OCI-LY7 (cell line): ENCODE results near the gene EIF3D.

ENCODE experiments used
- EZH2phosphoT487 ChIP-seq: fragments of 200-600 bp; sonication (generic); IDR thresholded peaks from 2 replicates; pipeline ENCODE4 v1.6.1; 2018; ENCODE audit warnings: low read depth, borderline replicate concordance, mild to moderate bottlenecking, mixed run types, antibody characterized with exemption, low read length, moderate library complexity, mixed read lengths
- TF ChIP-seq, protein P1 (sequence below): fragments of 200-600 bp; sonication (generic); conservative IDR thresholded peaks from 2 replicates; pipeline ENCODE4 v1.5.1; 2014; ENCODE audit warnings: mild to moderate bottlenecking, antibody characterized with exemption, low read length, moderate library complexity, mixed read lengths

DNA sequence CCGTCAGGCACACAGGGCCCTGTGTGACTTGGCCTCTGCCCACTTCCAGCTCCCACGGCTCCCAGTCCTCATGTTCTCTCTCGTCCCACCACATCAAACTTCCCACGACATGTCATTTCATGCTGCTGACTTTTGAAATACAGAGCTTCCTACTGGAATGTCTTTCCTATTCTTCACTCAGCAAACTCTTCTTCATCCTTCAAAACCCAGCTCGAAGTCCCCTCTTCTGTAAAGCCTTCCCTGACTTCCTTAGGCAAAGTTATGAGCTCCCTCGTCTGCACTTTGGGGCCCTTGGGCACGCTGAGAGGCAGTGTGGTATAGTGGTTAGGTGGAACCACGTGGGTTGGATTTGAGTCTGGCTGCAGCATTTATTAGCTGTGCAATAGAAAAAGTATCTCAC is 37.8 kb upstream of the EIF3D start:
- TF ChIP-seq, protein P1, sequence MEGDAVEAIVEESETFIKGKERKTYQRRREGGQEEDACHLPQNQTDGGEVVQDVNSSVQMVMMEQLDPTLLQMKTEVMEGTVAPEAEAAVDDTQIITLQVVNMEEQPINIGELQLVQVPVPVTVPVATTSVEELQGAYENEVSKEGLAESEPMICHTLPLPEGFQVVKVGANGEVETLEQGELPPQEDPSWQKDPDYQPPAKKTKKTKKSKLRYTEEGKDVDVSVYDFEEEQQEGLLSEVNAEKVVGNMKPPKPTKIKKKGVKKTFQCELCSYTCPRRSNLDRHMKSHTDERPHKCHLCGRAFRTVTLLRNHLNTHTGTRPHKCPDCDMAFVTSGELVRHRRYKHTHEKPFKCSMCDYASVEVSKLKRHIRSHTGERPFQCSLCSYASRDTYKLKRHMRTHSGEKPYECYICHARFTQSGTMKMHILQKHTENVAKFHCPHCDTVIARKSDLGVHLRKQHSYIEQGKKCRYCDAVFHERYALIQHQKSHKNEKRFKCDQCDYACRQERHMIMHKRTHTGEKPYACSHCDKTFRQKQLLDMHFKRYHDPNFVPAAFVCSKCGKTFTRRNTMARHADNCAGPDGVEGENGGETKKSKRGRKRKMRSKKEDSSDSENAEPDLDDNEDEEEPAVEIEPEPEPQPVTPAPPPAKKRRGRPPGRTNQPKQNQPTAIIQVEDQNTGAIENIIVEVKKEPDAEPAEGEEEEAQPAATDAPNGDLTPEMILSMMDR = no peak
- TF ChIP-seq EZH2phosphoT487 = no peak
